ENCODE data around the gene PSMD14.
"Not testable (repeated sequence)": the region's sequence is repeated elsewhere in the genome, so short reads cannot be mapped to it uniquely, and the experiment has no call there.

Gene PSMD14

DNA sequence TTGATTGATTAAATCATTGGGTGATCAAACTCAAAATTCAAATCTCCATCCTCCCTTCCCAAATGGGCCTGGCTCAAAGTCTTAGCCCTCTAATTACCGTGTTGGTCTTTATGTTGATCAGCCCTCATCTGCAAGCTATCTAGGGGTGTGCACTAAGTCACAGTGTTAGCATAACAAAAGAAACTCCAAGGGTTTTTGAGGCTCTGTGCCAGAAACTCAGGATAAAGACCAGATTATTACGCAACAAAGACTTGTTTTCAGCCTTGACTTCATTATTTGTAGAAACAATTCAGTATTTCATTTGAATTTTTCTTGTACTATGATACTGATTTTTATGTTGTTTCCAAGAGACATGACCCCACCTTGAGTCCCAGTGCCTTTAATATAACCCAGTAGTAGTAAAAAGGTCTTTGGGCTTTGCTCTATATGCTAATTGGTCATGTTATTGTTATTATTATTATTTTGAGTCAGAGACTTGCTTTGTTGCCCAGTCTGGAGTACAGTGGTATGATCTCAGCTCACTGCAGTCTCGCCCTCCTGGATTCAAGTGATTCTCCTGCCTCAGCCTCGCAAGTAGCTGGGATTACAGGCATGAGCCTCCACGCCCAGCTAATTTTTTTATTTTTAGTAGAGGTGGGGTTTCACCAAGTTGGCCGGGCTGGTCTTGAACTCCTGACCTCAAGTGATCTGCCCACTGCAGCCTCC lies 13.9 kb downstream of the PSMD14 start:
- Histone ChIP-seq H3K4me1 (ENCODE audit: insufficient read depth, insufficient read length) (no peaks in the 10 kb centered on the region), H3K36me3 (ENCODE audit: insufficient read depth, insufficient read length, low read length) (peaks cover 78% of the 10 kb centered on the region), H3K4me3 (ENCODE audit: insufficient read length, low read depth) (no peak overlapping the region), H3K9ac (ENCODE audit: insufficient read length, low read depth) (no peak overlapping the region), H3K9me3 (ENCODE audit: insufficient read depth, low read length) (no peaks in the 10 kb centered on the region), H3K27me3 (ENCODE audit: insufficient read depth, insufficient read length) (no peaks in the 10 kb centered on the region)
- peak; percentile 16 for DNase-seq (ENCODE audit: low read depth, low spot score)
- no peak for TF ChIP-seq ZNF274 (IDR thresholded peaks at IDR 0.05; ENCODE audit: low read depth, low read length)
- TF ChIP-seq YY1 (IDR thresholded peaks at IDR 0.05; ENCODE audit: insufficient read depth, insufficient read length) = no peak
- TF ChIP-seq SUZ12 (IDR thresholded peaks at IDR 0.05; ENCODE audit: extremely low read depth, insufficient read depth, insufficient read length) = no peak

DNA sequence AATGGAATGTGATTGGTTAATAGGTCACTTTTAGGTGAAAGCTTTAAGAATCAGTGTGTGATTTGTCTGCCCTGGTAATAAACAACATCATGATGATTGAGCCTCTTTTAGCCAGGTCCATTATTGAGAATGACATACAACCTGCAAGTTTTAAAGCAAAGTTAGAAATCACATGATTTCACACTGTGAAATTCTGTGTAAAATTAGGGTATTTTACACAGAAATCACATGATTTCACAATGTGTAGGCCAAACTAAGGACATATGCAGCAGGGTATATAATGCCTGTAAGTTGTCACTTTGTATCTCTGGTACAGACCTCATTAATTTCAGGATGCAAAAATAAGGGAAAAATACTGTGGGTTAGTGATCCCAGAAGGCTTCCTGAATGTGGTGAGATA lies 16.7 kb downstream of the PSMD14 start:
- no peaks in the 10 kb centered on the region for H3K27me3 ChIP-seq (ENCODE audit: insufficient read depth, insufficient read length)
- no peak overlapping the region for H3K9ac ChIP-seq (ENCODE audit: insufficient read length, low read depth)
- H3K4me1 ChIP-seq (ENCODE audit: insufficient read depth, insufficient read length) = no peaks in the 10 kb centered on the region
- DNase-seq (ENCODE audit: low read depth, low spot score) = no peak
- no peaks in the 10 kb centered on the region for H3K9me3 ChIP-seq (ENCODE audit: insufficient read depth, low read length)
- peaks cover 60% of the 10 kb centered on the region for H3K36me3 ChIP-seq (ENCODE audit: insufficient read depth, insufficient read length, low read length)
- H3K4me3 ChIP-seq (ENCODE audit: insufficient read length, low read depth) = no peak overlapping the region
- TF ChIP-seq SUZ12 (IDR thresholded peaks at IDR 0.05; ENCODE audit: extremely low read depth, insufficient read depth, insufficient read length) = no peak
- no peak for TF ChIP-seq YY1 (IDR thresholded peaks at IDR 0.05; ENCODE audit: insufficient read depth, insufficient read length)
- TF ChIP-seq ZNF274 (IDR thresholded peaks at IDR 0.05; ENCODE audit: low read depth, low read length) = no peak

DNA sequence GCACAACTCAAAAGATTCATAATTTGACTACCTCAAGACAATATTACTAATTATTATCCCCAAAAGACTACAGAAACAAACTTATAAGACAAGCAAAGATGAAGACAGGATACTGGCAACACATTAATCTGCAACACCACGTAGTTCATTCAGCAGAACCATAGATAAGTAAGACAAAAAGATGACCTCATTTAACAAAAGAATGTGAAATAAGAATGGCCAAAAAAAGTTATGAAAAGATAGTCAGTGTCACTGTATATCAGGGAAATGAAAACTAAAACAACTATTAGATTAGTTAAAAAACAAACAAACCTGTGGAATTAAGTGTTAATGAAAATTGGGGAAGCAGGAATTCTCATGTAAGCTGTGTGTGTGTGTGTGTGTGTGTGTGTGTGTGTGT lies 19.4 kb downstream of the PSMD14 start:
- Histone ChIP-seq H3K27me3 (ENCODE audit: insufficient read depth, insufficient read length) (no peaks in the 10 kb centered on the region), H3K9me3 (ENCODE audit: insufficient read depth, low read length) (no peaks in the 10 kb centered on the region), H3K36me3 (ENCODE audit: insufficient read depth, insufficient read length, low read length) (peaks cover 51% of the 10 kb centered on the region), H3K4me3 (ENCODE audit: insufficient read length, low read depth) (no peak overlapping the region), H3K9ac (ENCODE audit: insufficient read length, low read depth) (no peak overlapping the region), H3K4me1 (ENCODE audit: insufficient read depth, insufficient read length) (no peaks in the 10 kb centered on the region)
- no peak for TF ChIP-seq ZNF274 (IDR thresholded peaks at IDR 0.05; ENCODE audit: low read depth, low read length)
- no peak for TF ChIP-seq SUZ12 (IDR thresholded peaks at IDR 0.05; ENCODE audit: extremely low read depth, insufficient read depth, insufficient read length)
- no peak for TF ChIP-seq YY1 (IDR thresholded peaks at IDR 0.05; ENCODE audit: insufficient read depth, insufficient read length)
- no peak for DNase-seq (ENCODE audit: low read depth, low spot score)

DNA sequence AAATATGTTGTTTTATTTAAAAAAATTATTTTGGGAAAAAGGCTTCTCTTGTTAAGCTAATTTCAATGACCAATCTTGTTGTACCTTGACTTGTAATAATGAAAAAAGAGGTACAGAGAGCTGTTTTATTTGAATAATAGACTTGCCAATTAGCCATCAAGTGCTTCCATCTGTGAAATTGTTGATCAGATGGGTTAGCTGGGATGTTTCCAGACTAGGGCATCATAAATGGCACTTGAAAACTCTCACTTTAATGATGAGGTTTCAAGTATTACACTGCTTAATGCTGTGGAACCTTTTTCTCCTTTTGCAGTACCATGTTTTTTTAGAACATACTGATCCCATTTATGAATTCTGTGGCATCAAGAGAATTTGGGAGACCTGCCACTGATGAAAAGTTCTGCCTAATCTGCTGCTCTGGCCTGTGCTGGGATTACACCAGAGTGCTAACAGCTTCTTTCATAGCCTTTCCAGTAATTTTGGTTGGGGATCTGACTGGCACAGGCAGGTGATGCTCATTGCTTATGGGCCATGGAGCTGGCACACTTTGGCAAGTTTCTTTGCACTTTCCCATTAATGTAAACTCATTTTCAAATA lies 24.2 kb downstream of the PSMD14 start:
- peaks cover 24% of the 10 kb centered on the region for H3K36me3 ChIP-seq (ENCODE audit: insufficient read depth, insufficient read length, low read length)
- no peaks in the 10 kb centered on the region for H3K9me3 ChIP-seq (ENCODE audit: insufficient read depth, low read length)
- H3K4me1 ChIP-seq (ENCODE audit: insufficient read depth, insufficient read length) = no peaks in the 10 kb centered on the region
- no peak for TF ChIP-seq SUZ12 (IDR thresholded peaks at IDR 0.05; ENCODE audit: extremely low read depth, insufficient read depth, insufficient read length)
- TF ChIP-seq ZNF274 (IDR thresholded peaks at IDR 0.05; ENCODE audit: low read depth, low read length) = no peak
- no peak for TF ChIP-seq YY1 (IDR thresholded peaks at IDR 0.05; ENCODE audit: insufficient read depth, insufficient read length)
- no peak overlapping the region for H3K9ac ChIP-seq (ENCODE audit: insufficient read length, low read depth)
- DNase-seq (ENCODE audit: low read depth, low spot score) = no peak
- no peaks in the 10 kb centered on the region for H3K27me3 ChIP-seq (ENCODE audit: insufficient read depth, insufficient read length)
- H3K4me3 ChIP-seq (ENCODE audit: insufficient read length, low read depth) = no peak overlapping the region

DNA sequence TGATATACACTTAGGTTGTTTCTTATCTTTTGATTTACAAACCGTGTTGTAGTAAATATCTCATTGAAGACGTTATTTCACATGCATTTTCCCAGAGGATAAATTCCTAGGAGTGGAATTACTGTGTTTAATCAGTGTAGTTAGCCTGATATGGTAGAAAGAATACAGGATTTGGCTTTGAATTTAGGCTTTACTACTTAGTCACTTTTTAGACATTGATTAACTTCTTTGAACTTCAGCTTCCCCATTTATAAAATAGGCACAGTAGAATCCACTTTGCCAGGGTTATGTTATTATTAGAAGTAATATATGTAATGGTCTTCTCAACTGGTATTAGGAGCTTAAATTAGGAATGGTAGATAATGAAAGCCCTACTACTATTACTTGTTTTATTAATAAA lies 27.4 kb downstream of the PSMD14 start:
- Histone ChIP-seq H3K27me3 (ENCODE audit: insufficient read depth, insufficient read length) (no peaks in the 10 kb centered on the region), H3K4me1 (ENCODE audit: insufficient read depth, insufficient read length) (no peaks in the 10 kb centered on the region), H3K4me3 (ENCODE audit: insufficient read length, low read depth) (no peak overlapping the region), H3K9ac (ENCODE audit: insufficient read length, low read depth) (no peak overlapping the region), H3K36me3 (ENCODE audit: insufficient read depth, insufficient read length, low read length) (peaks cover 23% of the 10 kb centered on the region), H3K9me3 (ENCODE audit: insufficient read depth, low read length) (no peaks in the 10 kb centered on the region)
- TF ChIP-seq YY1 (IDR thresholded peaks at IDR 0.05; ENCODE audit: insufficient read depth, insufficient read length) = no peak
- no peak for TF ChIP-seq ZNF274 (IDR thresholded peaks at IDR 0.05; ENCODE audit: low read depth, low read length)
- no peak for TF ChIP-seq SUZ12 (IDR thresholded peaks at IDR 0.05; ENCODE audit: extremely low read depth, insufficient read depth, insufficient read length)
- no peak for DNase-seq (ENCODE audit: low read depth, low spot score)

DNA sequence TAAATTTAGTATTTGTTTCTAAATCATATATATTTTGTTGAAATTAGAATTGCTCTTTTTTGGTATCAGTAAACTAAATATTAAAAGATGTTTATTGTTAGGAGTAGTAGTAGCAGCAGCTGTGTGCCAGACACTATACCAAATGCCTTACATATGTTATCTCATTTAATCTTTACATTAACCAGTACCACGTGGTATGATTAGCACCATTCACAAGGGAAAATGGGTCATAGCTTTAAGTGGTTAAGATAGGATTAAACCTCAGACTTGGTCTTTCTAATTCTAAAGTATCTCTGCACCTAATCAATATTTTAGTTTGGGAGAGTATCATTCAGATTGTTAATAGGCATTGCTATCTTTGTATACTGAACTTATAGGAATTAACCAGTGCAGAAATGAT lies 29.0 kb downstream of the PSMD14 start:
- TF ChIP-seq ZNF274 (IDR thresholded peaks at IDR 0.05; ENCODE audit: low read depth, low read length) = no peak
- no peak for TF ChIP-seq YY1 (IDR thresholded peaks at IDR 0.05; ENCODE audit: insufficient read depth, insufficient read length)
- TF ChIP-seq SUZ12 (IDR thresholded peaks at IDR 0.05; ENCODE audit: extremely low read depth, insufficient read depth, insufficient read length) = no peak
- no peak overlapping the region for H3K9ac ChIP-seq (ENCODE audit: insufficient read length, low read depth)
- H3K36me3 ChIP-seq (ENCODE audit: insufficient read depth, insufficient read length, low read length) = peaks cover 24% of the 10 kb centered on the region
- H3K27me3 ChIP-seq (ENCODE audit: insufficient read depth, insufficient read length) = no peaks in the 10 kb centered on the region
- no peak for DNase-seq (ENCODE audit: low read depth, low spot score)
- H3K9me3 ChIP-seq (ENCODE audit: insufficient read depth, low read length) = no peaks in the 10 kb centered on the region
- H3K4me3 ChIP-seq (ENCODE audit: insufficient read length, low read depth) = no peak overlapping the region
- no peaks in the 10 kb centered on the region for H3K4me1 ChIP-seq (ENCODE audit: insufficient read depth, insufficient read length)

DNA sequence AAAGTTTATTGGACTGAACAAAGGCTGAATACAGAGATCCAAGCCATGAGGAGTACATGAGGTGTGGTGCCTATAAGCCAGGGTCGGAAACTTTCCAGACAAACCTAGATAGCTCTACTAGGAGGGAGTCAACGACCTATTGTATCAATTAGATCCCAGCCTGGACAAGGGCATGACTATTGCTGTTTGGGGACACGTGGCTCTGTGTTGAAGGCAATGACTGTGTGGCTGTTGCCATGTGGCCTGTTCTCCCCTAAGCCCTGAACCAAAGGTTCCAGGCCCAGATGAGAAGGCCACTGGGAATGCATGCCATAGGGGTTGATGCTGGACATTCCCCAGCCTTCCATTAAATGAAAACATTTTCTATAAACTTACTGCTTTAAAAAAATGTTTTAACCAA lies 31.3 kb downstream of the PSMD14 start:
- not testable (repeated sequence) for H3K4me1 ChIP-seq (ENCODE audit: insufficient read depth, insufficient read length); H3K9me3 ChIP-seq (ENCODE audit: insufficient read depth, low read length); DNase-seq (ENCODE audit: low read depth, low spot score); H3K9ac ChIP-seq (ENCODE audit: insufficient read length, low read depth); H3K27me3 ChIP-seq (ENCODE audit: insufficient read depth, insufficient read length); H3K4me3 ChIP-seq (ENCODE audit: insufficient read length, low read depth)
- peaks cover 23% of the 10 kb centered on the region for H3K36me3 ChIP-seq (ENCODE audit: insufficient read depth, insufficient read length, low read length)

DNA sequence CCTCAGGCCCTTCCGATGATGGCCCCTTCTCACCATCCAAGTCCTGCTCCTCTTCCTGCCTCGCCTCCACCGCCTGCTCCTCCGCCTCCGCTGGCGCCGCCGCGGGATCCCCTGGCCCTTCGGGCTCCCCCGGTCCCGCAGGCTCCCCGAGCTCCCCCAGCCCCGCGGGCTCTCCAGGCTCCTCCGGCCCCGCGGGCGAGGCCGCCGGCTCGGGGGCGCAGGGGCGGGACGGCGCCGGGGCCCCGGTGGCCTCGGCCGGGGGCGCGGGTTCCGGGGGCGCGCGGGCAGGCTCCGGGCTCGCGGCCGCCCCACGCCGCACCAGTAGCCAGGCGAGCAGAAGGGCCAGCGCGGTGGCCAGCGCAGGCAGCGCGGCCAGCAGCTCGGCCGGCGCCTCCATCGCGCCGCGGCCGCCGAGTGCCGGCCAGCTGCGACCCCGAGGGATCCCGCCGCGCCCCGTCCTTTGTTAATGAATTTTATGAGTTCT lies 32.7 kb downstream of the PSMD14 start:
- not testable (repeated sequence) for H3K9me3 ChIP-seq (ENCODE audit: insufficient read depth, low read length); H3K27me3 ChIP-seq (ENCODE audit: insufficient read depth, insufficient read length); H3K9ac ChIP-seq (ENCODE audit: insufficient read length, low read depth); H3K4me1 ChIP-seq (ENCODE audit: insufficient read depth, insufficient read length); DNase-seq (ENCODE audit: low read depth, low spot score); H3K4me3 ChIP-seq (ENCODE audit: insufficient read length, low read depth)
- H3K36me3 ChIP-seq (ENCODE audit: insufficient read depth, insufficient read length, low read length) = peaks cover 23% of the 10 kb centered on the region

Data from NT2/D1 (cell line).